Activated T-cell treated with anti-CD3 and anti-CD28 coated beads for 1 hour (primary cell): ENCODE data around the gene PTPRJ.

Source experiments
- DNase-seq: peaks from one replicate; pipeline ENCODE4 v3.0.0-alpha.2; 2020; ENCODE audit warnings: low read depth

The PTPRJ gene

GRCh38 chr11:47969401-47969800 lies 11.0 kb upstream of the PTPRJ start:
- no peak for DNase-seq

DNA sequence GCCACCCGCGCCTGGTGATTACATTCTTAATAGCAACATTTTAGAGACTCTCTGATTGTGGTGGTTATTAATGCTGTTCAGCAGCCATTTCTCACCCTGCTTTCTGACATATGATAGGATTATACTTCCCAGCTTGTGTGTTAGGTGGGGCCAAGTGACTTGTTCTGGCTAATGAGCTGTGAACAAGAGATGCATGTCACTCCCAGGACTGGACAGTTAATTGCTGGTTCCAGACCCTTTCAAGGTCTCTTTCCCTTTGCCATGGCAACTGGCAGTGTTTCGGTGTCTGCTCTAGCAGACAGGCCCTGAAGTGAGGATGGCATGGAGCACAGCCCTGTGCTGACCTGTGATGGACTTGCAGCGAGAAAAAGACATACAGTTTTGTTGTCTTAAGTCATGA lies 8.9 kb upstream of the PTPRJ start:
- DNase-seq, result no peak

DNA sequence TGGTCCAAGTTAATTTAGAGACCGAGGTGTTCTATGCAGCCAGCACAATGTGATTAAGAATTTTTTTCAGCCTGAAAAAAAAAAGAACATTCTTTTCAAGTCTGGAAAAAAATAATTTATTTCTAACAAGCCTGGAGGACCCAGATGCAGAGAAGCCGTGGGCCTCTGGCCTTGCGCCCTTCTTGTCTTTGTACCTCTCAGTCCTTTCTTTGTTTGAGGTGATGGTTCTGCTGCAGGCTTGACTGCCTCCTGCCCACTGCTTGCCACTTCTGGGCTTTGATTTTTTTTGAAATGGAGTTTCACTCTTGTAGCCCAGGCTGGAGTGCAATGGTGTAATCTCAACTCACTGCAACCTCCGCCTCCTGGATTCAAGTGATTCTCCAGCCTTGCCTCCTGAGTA lies 7.2 kb upstream of the PTPRJ start:
- no peak for DNase-seq

DNA sequence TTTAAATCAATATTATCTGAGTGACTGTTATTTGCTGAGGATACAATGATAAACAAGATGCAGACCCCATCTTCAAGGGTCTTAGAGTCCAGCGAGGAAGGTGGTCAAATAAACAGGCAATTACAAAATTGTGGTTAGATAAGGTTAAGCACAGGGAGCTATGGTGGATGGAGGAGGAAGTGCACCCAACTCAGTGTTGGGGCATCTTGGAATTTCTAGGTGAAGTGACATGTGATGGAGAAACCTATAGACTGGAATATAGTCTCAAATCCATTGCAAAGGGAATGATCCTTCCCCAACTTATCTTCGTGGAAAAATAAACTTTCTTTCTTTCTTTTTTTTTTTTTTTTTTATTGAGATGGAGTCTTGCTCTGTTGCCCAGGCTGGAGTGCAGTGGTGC lies 3.4 kb upstream of the PTPRJ start:
- DNase-seq, result no peak

DNA sequence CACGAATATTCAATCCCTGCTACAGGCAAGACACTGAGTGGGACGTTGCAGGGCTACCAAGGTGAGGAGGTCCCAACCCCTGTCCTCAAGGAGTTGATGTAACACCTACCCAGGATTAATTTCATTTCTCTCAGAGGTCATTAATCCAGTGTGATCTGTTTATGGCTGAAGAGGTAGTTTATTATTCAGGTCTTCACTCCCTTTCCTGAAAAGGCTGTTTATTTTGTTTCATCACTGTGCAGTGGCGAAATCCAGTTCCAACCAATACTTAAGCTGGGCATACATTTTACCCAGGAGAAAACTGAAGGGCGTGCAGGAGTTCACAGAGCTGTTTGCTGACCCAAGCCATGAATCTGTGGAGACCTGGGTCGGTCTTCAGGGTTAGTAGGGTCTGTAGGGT lies 2.7 kb upstream of the PTPRJ start:
- DNase-seq, result no peak

GRCh38 chr11:47979378-47980087 lies 826 bp upstream of the PTPRJ start:
- no peak for DNase-seq

GRCh38 chr11:47980907-47981621 lies 705 bp downstream of the PTPRJ start:
- no peak for DNase-seq

DNA sequence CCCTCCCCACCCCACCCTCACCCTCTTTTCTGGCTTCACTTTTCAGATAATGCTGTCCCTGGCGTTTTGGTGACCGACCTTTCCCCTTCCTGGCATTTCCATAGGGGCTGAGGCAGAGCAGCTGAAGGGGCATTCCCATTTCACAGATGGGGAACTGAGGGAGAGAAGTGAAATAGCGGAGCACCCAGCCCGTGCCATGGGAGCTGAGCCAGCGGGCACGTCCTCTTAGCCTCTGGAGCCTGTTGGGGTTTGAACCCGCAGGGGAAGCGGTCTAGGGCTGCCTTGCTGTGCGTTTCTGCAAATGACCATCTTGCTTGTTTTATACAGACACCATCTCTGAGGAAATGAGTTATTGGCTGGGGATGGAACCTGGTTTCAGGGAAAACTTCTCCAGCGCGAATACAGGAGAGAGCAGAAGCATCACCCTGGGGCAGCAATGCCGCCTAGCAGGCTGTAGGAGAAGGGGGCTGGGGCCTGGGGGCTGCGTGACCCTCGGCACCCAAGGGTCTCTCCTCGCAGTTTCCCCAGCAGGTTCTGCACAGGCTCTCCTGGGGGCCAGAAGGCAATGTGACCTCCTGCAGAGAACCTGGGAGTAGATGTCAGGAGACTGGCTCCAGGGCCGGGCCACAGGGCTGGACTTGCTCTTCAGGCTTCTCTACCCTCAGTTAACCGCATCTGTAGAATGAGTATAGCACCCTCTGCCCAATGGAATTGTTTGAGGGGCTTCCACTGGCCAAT lies 1.5 kb downstream of the PTPRJ start:
- no peak for DNase-seq

- DNase-seq, result no peak
Measured at GRCh38 chr11:47982616-47983015, 2.3 kb downstream of the PTPRJ start.

DNA sequence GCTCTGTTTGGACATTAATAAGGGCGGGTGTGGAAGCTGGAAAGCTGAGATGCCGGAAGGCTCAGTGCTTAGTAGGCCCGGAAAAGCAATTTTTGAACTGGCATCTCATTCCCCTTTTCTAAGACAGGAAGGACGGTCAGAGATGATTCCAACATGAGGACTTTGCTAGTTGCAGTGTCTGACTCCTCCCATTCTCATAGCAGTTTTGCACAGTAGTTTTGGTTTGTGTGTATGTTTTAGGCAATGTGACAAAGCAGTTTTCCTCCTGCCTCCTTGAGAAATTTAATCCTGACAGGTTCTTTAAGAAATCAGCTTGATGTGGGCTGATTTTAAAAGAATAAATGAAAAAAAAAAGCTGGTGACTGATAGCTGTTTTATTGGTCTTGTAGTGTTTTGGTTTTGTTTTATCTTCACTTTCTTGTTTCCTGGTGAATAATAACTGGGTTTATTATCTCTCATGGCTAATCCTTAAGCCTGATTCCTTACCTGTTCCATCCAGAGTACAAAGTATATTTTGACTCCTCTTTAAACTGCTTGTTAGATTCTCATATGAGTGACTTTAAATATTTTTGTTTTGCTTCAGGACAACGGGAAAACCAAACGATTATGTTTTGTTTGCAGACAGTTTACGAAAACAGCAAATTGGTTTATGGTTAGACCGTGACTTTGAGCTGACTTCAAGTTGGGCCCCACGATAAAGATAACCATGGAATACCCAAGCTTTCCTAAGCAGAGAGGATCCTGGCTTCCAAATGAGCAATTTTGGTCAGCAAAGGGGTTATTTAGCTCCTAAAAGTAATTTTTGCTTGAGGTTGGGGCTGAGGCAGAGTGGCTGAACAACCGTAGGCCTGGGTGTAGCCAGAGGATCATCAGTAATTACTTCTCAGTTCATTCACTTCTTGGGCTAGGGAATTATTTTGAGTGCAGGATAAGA lies 3.4 kb downstream of the PTPRJ start:
- DNase-seq, result no peak

- no peak for DNase-seq
Measured at GRCh38 chr11:47986219-47986618, 5.9 kb downstream of the PTPRJ start.

DNA sequence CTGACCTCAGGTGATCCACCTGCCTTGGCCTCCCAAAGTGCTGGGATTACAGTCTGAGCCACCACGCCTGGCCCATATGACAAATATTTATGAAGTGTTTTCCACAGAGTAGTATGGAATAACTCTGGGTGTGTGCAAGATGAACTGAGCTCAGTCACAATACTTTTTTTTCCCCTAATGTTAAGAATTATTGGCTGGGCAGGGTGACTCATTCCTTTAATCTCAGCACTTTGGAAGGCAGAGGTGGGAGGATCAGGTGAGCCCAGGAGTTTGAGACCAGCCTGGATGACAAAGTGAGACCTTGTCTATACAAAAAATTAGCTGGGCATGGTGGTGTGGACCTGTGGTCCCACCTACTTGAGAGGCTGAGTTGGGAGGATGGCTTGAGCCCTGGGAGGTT lies 6.4 kb downstream of the PTPRJ start:
- no peak for DNase-seq

DNA sequence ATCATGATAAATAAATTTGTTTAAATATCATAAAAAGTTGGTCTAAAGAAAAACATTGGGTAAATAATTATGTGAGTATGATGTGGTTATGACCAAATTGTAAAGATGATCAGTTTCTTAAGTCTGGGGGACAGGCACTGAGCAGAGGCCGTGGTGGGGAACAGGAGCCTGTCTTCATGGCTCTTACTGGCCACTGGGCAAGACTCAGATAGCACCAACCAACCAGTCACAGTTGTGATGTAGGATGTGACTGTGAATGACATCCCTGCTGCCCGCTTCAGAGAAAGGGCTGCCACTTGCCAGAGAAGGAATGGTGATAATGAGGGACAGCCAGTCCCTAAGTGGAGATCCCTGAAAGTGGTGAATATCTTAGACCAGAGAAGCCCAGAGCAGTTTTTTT lies 7.0 kb downstream of the PTPRJ start:
- DNase-seq, result no peak

DNA sequence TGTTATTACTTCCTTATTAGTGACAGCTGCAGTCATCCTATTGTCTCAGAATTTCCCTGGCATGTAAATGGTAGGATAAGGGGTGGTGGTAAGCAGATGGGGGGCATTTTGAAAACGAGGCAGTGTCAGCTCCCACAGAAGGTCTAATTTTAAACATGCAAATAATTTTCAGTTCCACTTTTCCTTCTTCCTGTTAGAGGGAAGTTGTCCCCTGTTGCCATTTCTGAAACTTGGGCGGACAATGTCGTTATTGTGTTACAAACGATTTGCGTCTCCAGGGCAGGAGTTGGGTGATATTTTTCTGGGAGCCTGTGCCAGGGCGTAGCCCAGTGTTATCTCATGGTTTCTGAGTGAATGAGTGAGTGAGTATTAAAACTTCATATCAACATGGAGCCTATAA lies 7.4 kb downstream of the PTPRJ start:
- no peak for DNase-seq

- DNase-seq, result no peak
Measured at GRCh38 chr11:47989779-47990178, 9.4 kb downstream of the PTPRJ start.

- DNase-seq, result no peak
Measured at GRCh38 chr11:47991266-47991830, 11.0 kb downstream of the PTPRJ start.

DNA sequence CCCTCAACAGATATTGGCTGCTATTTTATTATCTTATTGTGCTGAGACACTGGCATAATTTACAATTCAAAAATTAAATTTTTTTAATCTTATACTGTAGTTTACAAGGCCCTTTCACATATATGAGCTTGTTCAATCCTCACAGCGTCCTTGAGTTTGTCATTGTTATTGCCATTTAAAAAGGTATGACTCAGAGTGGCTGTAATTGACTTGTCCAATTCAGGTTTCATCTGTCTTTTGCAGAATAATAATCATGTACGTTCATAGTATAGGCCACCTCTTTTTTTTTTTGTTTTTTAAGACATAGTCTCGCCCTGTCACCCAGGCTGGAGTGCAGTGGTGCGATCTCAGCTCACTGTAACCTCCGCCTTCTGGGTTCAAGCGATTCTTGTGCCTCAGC lies 11.5 kb downstream of the PTPRJ start:
- DNase-seq, result no peak

DNA sequence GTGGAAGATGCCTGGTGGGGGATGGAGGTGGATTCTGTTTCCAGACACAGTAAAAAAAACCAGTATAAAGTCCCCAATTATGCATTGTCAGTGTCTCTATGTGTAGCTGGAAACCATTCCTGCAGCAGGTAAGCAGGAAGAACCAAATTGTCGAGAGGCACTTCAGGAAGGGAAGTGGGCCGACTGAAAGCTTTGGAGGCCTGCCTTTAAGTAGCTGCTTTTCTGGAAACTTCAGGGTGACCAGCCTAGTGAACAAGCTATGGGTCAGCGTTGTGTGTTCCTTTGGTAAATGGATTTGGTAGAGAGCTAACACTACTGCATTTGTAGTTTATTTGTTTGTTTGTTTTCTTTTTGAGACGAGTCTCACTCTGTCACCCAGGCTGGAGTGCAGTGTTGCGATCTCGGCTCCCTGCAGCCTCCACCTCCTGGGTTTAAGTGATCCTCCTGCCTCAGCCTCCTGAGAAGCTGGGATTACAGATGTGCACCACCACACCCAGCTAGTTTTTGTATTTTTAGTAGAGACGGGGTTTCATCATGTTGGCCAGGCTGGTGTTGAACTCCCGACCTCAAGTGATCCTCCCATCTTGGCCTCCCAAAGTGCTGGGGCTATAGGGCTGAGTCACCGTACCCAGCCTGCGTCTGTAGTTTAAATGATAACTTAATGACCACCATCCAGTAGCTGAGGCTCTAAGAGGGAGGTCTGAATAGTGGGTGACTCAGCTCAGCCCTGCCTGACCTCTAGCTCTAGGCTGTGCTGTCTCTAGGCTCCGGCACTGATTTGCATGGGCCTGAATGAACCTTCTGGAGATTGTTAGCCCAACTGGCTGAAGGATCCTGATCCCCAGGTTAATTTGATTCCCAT lies 12.8 kb downstream of the PTPRJ start:
- DNase-seq, result no peak

- DNase-seq, result no peak
Measured at GRCh38 chr11:47994417-47994816, 14.1 kb downstream of the PTPRJ start.

DNA sequence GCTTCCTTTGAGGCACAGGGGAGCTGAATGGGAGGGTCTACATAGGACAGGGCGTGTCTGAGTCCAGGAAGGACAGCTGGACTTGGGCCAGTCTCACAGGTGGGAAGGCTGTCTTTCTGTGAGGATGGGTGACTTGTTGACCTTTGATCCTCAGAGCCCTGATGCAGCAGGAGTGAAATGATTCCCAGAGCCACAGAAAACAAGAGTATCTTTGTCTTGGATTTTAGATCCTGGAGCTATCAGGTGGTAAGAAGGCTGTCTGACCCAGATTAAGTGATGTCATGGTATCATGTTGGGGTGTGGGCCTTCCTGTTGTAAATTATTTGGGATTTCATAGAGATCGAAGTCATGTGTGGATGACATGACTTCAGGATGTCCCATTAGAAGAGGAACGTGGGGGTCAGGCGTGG lies 15.0 kb downstream of the PTPRJ start:
- DNase-seq, result no peak
